Measurements from ENCODE around the gene MAP1A.

MAP1A gene

DNA sequence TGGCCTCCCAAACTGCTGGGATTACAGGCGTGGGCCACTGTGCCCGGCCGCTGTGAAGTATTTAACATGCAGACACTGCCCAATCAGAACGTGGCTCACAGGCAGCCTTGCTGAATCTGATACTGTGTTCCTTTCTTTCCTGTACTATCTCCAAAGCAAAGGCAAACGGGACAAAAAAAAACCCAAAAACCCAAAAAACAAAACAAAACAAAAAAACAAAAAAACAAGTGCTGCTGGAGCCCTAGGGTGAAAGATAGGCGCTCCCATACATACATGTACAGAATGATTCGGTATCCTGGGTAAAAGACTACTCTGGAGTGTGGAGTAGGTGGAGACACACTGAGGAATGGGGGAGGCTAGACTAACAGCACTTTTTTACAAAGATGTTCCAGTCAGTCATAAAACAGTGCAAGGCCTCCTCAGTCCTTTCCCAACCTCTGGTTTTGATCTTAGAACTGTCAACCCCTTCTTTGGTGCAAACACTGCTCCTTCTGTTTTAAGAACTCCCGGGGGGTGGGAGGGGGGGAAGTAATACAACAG lies 7.7 kb upstream of the MAP1A start:
- H3K4me3 ChIP-seq: peak overlapping the region in 6 of 7 experiments; percentile 33 to 67 (median 42)
- peak overlapping the region in 20 of 21 experiments; percentile 12 to 88 (median 79) for H3K27ac ChIP-seq

DNA sequence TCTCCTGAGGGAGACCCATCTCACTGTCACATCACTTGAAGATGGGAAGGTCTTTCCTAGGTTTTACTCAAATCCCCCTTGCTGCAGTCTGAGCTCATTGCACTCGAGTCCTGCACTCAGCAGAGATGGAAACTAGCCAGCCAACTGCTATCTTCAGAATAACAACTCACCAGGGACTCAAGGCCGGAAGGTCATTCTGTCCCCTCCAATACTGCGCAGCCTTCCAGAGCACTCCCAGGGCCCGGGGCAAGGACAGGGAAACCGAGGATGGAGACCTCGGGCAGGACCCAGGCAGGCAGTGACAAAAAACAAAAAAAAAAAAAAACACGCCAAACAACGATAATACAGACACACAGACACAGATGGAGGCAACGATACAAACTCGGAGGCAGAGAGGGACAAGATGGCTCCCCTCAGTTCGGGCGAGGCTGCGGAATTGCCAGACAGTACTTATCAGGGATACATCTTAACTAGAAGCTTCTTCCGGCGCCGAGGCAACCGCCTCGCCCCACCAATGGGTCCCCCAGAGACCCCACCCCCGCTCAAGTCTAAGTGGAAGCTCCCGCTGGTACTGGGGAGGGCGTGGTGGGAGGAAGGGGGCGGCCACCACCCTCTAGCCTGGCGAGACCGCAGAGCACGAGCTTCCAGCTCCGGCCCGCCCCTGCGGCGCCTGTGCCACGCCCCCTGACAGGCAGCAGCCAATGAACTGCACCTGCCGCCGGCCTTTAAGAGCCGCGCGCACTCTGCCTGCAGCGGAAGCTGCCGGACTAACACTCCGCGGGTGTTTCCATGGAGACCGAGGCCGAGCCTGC lies 7.0 kb upstream of the MAP1A start:
- Histone ChIP-seq H3K4me3 (peak overlapping the region; percentile 33 to 67 (median 43)), H3K27ac (peak overlapping the region in 20 of 21 experiments; percentile 12 to 88 (median 79))

DNA sequence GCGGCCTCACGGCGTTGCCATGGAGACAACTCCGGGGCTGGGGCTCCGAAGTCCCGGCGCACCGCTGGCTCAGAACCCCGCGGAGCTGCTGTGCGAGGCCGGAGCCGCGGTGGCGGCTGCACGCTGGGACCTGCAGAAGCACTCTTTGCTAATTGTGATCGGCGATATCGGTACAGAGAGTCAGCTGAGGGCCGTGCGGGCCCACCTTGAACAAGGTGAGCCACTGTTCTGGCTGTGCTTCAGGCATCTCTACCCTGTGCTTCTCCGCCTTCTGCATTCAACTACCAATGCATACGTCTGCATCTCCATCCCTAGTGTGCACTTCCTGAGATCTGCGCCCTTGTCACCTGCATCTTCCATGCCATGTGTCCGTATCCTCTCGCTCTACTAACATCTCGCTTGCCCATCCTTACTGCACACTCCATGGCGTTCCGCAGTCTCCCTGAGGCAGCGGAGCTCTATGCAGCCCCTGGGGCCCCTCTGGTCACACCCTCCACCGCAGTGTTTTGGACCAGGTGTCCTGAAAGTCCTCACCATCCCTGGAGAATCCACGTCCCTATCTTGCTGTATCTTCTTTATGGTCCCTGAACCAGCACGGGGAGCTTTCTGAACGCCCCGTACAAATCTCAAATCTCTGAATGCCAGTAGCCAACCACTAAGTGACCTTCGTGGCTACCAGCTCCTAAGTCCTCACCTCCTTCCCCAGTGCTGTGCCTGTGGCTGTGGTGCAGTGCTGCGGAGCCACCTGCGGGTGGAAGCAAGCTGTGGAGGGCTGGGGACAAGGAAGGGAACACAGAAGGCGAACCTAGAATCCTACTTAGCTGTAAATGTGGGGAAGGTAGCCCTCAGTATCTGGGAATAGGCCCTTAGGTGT lies 6.2 kb upstream of the MAP1A start:
- peak overlapping the region; percentile 33 to 67 (median 43) for H3K4me3 ChIP-seq
- H3K27ac ChIP-seq: peak overlapping the region in 10 of 21 experiments; percentile 0 to 88 (median 43)

DNA sequence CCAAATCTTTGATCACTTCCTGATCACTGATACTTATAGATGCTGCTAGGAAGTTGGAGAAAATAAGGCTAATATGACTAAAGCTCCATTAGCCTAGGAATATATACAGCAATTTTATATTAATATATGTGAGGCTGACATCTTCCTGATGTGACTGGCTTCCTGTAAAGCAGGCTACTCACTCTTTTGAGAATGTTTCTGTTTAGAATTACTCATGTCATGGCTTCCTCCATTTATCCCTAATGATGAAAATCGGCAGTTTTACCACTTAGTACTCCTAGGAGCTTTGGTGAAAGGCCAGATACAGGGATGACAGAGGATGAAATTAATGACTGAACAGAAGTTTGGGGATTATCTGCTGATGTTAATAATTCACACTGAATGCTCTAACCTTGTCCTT lies 3.9 kb upstream of the MAP1A start:
- no peak overlapping the region for H3K4me3 ChIP-seq
- peak overlapping the region in 11 of 21 experiments; percentile 2 to 73 (median 26) for H3K27ac ChIP-seq

DNA sequence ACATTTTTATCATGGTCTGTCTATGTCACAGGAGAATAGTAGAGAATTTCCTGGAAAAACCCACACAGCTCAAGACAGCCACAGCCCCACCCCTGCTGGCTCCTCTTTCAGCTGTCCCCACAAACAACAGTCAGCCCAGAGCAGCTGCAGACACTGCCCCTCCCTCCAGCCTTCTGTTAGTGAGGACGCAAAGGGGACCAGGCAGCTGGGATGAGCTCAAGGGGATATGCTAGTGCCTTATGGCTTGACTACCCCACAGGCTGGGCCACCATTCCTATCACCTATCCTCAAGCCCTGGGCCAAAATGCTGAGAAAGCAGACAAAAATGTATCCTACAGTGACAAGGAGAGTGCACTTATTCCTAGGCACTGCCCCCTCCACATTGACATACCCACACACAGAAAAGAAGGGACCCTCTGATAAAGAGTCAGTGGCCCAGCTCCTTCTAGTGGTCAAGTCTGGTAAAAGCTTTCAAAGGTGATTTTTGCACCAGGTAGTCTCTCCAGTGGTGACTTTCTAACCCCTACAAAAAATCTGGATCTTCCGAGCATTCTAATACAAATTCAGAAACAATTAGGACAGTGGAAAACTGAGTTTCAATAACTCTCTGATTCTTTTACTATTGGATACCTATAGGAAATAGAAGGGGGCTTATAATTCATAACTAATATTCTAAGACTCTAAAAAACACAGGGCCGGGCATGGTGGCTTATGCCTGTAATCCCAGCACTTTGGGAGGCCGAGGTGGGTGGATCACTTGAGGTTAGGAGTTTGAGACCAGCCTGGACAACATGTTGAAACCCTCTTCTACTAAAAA lies 3.0 kb upstream of the MAP1A start:
- Histone ChIP-seq H3K4me3 (no peak overlapping the region), H3K27ac (peak overlapping the region in 9 of 21 experiments; percentile 1 to 73 (median 26))

DNA sequence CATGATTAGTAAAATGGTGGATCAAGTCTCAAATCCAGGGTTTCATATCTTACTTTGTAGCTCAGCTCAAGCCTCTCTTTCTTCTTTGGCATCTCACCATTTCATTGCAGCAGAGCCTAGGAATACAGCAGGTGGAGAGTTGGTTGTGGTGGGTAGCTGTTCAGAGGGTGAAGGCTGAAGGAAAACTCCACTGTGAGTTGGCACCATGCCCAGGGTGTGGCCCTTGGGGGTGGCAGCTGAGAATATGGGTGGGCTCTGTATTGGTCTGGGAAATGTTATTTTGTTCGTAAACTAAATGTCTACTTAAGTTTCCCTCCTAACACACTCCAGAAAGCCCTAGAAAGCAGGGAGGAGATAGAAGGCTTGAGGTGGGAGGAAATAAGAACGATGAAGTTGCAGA lies 1.7 kb upstream of the MAP1A start:
- H3K4me3 ChIP-seq: no peak overlapping the region
- H3K27ac ChIP-seq: peak overlapping the region in 8 of 21 experiments; percentile 27 to 73 (median 65)

DNA sequence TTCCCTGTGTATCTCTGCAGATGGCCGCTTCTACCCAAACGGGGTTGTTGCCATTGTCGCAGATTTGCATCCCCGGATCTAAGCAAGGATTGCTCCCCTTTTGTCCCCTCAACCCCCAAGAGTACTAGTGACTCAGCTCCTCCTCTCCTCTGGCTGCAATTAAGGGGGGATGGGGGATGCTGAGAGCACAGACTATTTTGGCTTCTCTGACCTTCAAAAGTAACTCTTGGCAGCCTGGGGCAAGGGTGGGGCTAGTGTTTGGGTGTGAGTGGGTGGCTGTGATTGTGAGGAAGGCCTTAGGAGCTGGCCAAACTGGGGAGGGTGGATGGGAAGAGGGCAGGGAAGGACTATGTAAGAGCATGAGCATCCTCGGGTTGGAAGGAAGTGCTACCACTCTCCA lies 1.2 kb upstream of the MAP1A start:
- peak overlapping the region in 10 of 21 experiments; percentile 52 to 79 (median 71) for H3K27ac ChIP-seq
- no peak overlapping the region for H3K4me3 ChIP-seq

DNA sequence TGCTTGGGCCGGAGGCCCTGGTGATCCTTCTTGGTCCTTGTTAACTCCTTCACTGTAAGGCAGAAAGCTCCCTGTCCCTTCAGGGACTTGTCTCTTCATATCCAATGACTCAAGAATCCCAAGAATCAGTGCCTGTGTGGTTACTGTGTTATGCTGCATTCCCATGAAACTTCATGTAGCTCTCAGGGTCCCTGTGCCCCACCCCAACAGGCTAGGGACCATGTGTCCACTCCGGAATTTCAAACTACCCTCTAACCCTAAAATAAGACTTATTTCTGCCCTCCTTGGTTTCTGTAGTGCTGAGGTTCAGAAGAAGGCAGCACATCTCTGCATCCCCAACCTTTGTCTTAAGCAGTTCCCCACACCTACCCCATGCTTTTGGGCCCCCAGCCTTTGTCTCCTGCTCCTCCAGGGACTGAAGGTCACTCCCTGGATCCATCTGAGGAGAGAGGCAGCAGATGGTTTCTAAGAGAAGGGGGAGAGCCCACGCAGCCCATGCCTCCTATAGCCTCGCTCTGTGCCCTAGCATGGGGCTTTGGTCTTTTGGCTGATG lies 531 bp upstream of the MAP1A start:
- H3K27ac ChIP-seq: peak overlapping the region in 17 of 21 experiments; percentile 9 to 79 (median 67)

DNA sequence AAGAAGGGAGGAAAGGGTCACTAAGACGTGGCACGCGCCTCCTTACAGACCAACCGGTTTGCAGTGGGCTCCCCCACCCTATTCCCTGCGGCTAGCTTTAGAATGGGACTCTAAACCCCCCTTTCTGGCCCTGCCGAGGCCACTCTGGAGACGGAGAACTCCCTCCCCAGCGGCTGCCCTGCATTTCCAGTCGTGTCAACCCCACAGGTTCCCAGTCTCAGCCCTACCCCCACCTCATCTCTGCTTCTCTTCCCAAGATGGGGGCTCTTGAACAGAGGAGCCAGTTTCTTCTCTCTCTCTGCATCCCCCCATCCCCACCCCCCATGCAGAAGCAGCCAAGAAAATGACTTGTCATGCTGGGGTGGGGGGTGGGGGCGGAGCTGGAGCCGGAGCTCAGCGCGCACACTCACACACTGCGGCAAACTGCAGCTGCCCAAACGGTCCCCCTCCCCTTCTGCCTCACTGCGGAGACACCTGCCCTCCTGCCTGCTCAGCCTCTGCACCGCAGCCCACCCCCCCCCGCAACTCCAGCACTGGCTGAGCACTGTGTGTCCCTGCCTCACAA lies 871 bp downstream of the MAP1A start:
- H3K4me3 ChIP-seq: peak overlapping the region; percentile 24 to 40 (median 32)
- H3K27ac ChIP-seq: peak overlapping the region in 14 of 21 experiments; percentile 24 to 79 (median 64)

More for the DNA sequence above, 531 bp upstream of the MAP1A start:
- H3K4me3 ChIP-seq: peak overlapping the region in 5 of 7 experiments; percentile 24 to 40 (median 32)

DNA sequence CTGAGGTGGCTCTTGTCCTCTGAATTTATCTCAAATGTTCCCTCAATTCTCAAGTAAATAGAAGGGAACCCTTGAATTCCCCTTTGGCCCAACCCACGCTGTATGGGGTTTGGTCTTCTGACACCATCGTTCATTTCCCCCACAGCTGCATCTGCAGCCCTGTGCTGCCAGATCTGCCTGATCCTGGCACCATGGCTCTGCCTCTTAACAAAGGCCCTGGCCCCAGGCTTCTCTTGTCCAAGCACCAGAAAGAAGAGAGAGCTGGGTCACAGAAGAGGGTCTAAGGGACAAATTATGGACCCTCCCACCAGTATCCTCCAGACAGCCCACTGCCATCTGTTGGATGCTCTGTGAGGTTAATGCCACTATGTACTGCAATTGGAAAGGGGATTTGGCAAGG lies 1.8 kb downstream of the MAP1A start:
- Histone ChIP-seq H3K4me3 (peak overlapping the region in 1 of 7 experiments; percentile 24), H3K27ac (peak overlapping the region in 3 of 21 experiments; percentile 18 to 66 (median 40))

DNA sequence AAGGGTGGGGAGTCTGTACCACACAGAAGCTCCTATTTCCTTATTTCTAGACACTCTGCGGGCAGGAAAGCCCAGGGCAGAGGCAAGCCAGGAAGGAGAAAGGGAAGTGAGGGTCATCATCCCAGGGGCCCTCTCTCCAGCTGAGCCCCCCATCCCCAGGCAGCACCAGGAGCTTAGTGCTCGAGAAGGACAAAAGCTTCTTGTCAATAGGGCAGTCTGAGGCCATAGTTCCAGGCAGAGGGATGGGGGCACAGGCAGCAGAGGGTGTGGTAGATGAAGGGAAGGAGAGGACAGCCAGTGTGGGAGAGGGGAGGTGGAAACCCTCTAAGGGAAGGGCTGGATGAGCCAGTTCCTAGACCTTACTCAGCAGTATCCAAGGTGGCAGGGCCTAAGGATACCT lies 2.7 kb downstream of the MAP1A start:
- Histone ChIP-seq H3K4me3 (no peak overlapping the region), H3K27ac (no peak overlapping the region)

DNA sequence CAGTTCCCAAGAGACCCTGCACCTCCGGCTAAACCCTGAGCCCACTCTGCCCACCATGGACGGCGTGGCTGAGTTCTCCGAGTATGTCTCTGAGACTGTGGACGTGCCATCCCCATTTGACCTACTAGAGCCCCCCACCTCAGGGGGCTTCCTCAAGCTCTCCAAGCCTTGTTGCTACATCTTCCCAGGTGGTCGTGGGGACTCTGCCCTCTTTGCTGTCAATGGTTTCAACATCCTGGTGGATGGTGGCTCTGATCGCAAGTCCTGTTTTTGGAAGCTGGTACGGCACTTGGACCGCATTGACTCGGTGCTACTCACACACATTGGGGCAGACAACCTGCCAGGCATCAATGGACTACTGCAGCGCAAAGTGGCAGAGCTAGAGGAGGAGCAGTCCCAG lies 4.0 kb downstream of the MAP1A start:
- H3K4me3 ChIP-seq: no peak overlapping the region
- H3K27ac ChIP-seq: no peak overlapping the region

DNA sequence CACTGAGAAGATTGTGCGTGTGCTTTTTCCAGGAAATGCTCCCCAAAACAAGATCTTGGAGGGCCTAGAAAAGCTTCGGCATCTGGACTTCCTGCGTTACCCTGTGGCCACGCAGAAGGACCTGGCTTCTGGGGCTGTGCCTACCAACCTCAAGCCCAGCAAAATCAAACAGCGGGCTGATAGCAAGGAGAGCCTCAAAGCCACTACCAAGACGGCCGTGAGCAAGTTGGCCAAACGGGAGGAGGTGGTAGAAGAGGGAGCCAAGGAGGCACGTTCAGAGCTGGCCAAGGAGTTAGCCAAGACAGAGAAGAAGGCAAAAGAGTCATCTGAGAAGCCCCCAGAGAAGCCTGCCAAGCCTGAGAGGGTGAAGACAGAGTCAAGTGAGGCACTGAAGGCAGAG lies 4.8 kb downstream of the MAP1A start:
- H3K27ac ChIP-seq: no peak overlapping the region
- H3K4me3 ChIP-seq: no peak overlapping the region

DNA sequence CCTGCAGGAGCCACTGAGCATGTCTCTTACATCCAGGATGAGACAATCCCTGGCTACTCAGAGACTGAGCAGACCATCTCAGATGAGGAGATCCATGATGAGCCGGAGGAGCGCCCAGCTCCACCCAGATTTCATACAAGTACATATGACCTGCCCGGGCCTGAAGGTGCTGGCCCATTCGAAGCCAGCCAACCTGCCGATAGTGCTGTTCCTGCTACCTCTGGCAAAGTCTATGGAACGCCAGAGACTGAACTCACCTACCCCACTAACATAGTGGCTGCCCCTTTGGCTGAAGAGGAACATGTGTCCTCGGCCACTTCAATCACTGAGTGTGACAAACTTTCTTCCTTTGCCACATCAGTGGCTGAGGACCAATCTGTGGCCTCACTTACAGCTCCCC lies 6.2 kb downstream of the MAP1A start:
- H3K27ac ChIP-seq: no peak overlapping the region
- no peak overlapping the region for H3K4me3 ChIP-seq

DNA sequence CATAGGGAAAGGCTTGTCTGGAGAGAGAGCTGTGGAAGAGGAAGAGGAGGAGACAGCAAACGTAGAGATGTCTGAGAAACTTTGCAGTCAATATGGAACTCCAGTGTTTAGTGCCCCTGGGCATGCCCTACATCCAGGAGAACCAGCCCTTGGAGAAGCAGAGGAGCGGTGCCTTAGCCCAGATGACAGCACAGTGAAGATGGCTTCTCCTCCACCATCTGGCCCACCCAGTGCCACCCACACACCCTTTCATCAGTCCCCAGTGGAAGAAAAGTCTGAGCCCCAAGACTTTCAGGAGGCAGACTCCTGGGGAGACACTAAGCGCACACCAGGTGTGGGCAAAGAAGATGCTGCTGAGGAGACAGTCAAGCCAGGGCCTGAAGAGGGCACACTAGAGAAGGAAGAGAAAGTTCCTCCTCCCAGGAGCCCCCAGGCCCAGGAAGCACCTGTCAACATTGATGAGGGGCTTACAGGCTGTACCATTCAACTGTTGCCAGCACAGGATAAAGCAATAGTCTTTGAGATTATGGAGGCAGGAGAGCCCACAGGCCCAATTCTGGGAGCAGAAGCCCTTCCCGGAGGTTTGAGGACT lies 6.9 kb downstream of the MAP1A start:
- Histone ChIP-seq H3K27ac (no peak overlapping the region), H3K4me3 (no peak overlapping the region)

DNA sequence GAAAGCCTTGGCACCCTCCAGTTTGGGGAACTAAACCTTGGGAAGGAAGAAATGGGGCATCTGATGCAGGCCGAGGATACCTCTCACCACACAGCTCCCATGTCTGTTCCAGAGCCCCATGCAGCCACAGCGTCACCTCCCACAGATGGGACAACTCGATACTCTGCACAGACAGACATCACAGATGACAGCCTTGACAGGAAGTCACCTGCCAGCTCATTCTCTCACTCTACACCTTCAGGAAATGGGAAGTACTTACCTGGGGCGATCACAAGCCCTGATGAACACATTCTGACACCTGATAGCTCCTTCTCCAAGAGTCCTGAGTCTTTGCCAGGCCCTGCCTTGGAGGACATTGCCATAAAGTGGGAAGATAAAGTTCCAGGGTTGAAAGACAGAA lies 7.7 kb downstream of the MAP1A start:
- Histone ChIP-seq H3K27ac (no peak overlapping the region), H3K4me3 (no peak overlapping the region)

DNA sequence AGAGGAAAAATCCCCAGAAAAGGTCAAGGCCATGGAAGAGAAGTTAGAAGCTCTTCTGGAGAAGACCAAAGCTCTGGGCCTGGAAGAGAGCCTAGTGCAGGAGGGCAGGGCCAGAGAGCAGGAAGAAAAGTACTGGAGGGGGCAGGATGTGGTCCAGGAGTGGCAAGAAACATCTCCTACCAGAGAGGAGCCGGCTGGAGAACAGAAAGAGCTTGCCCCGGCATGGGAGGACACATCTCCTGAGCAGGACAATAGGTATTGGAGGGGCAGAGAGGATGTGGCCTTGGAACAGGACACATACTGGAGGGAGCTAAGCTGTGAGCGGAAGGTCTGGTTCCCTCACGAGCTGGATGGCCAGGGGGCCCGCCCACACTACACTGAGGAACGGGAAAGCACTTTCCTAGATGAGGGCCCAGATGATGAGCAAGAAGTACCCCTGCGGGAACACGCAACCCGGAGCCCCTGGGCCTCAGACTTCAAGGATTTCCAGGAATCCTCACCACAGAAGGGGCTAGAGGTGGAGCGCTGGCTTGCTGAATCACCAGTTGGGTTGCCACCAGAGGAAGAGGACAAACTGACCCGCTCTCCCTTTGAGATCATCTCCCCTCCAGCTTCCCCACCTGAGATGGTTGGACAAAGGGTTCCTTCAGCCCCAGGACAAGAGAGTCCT lies 9.0 kb downstream of the MAP1A start:
- Histone ChIP-seq H3K27ac (no peak overlapping the region), H3K4me3 (no peak overlapping the region)
